Urinary bladder (tissue), 4 donors: ENCODE data around the gene DLX5. TPM values are rescaled to one million over a fixed set of nuclear protein-coding genes. Genes with fewer than 3 reads are reported as not detected.

Source experiments
- DNase-seq: peaks from one replicate; pipeline ENCODE4 v3.0.0-alpha.2; 2015; ENCODE audit errors: extremely low spot score
- H3K27ac ChIP-seq: one replicate; pipeline ENCODE4 v1.5.1; 2013; ENCODE audit warnings: low read depth, mild to moderate bottlenecking, moderate library complexity
- H3K36me3 ChIP-seq: one replicate; pipeline ENCODE4 v1.6.1; 2013; ENCODE audit warnings: mild to moderate bottlenecking, moderate library complexity; ENCODE audit not compliant: insufficient read depth
- H3K4me1 ChIP-seq: one replicate; pipeline ENCODE4 v1.6.1; 2013; ENCODE audit warnings: mild to moderate bottlenecking, moderate library complexity; ENCODE audit not compliant: insufficient read depth
- H3K4me3 ChIP-seq: one replicate; pipeline ENCODE4 v1.5.1; 2013; ENCODE audit warnings: low read depth, low read length
- WGBS: extraction: QIAGEN DNeasy Blood & Tissue Kit; methylation state at CpG from one replicate; pipeline ENCODE4 v1.1.7; 2013; 5-methylcytosine and 5-hydroxymethylcytosine counted together
- polyA plus RNA-seq: library from polyadenylated mRNA; stranded (reverse); fragments of 200-250 nt; gene quantifications from one replicate; pipeline ENCODE4 v1.2.3, GENCODE V29; 2013
- total RNA-seq: library from RNA; depleted of rRNA; stranded (reverse); fragments of >200 nt; gene quantifications from one replicate; pipeline ENCODE4 v1.2.3, GENCODE V29; 2014
- donor health status: healthy with polysubstance abuse.
- donor health status: healthy.

The DLX5 gene
- total and polyA plus RNA-seq, 2 donors, result 0.20 to 0.74 TPM

DNA sequence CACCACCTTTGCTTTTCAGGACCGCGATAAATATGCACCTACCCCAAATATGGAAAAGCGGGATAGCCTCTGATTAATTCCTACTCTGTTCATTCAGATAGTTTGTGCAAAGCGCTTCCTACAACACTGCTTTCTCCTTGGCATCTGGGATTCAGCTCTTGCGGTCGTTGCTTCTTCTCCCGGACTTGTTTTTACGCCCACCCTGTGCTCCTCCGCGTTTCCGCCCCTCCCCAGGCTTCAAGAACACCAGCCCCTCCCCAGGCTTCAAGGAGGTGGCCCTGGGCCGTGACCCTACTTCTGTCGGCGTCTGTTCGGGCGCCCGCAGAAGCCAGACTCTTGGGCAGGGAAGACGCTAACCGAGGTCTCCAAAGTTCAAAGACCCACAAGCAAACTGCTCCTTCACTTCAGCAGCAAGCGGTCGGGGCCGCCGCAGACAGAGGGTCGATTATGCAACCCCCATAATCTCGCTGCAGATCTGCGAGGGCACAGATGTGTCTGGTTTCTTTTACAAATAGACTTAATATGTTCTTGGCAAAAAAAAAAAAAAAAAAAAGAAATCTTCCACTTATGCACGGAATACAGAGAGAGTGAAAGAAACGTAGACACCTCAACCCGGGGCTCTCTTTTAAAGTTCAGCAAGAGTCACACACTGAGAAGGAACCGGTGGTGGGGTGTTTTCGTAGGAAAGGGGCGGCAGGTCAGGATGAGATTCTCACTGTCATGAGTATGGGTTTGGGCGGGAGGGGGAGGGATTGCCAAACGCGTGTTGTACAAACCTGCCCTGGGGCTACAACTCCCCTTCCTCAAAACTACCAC lies 1.9 kb downstream of the DLX5 start:
- no peak overlapping the region for H3K4me3 ChIP-seq
- no peak overlapping the region for H3K27ac ChIP-seq
- no peaks in the 10 kb centered on the region for H3K4me1 ChIP-seq
- 7% methylated on average over 35 of the region's 35 CpGs for WGBS
- no peaks in the 10 kb centered on the region for H3K36me3 ChIP-seq
- DNase-seq, result no peak

DNA sequence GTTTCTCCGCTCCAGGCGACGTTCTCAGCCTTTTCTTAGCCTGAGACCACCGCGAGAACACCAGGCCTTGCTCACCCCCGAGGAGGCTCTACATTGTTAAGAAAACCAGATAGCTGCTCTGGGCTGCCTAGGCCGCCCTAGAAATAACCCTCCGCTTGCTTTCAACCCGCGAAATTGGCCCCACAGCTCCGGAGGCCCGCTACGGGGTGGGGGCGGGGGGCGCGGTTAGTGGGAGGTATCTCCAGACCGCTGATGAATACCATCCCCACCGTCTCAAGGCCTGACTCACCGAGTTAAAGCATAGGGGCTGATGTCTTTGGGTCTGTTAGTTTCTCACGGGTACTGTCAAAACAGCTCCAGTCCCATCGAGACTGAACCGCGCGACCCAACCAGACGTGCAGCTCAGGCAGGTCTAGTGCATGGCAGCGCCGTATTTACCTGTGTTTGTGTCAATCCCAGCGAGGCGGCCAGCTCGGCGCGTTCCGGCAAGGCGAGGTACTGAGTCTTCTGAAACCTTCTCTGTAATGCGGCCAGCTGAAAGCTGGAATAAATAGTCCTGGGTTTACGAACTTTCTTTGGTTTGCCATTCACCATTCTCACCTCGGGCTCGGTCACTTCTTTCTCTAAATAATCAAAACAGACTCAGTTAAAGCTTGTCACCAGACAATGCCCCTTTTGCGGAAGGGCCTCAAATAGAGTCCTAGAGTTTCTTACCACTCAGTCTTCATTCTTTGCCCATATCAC lies 2.7 kb downstream of the DLX5 start:
- Histone ChIP-seq H3K27ac (no peak overlapping the region), H3K36me3 (no peaks in the 10 kb centered on the region), H3K4me3 (no peak overlapping the region), H3K4me1 (no peaks in the 10 kb centered on the region)
- 18% methylated on average over 39 of the region's 39 CpGs for WGBS
- DNase-seq, result no peak

DNA sequence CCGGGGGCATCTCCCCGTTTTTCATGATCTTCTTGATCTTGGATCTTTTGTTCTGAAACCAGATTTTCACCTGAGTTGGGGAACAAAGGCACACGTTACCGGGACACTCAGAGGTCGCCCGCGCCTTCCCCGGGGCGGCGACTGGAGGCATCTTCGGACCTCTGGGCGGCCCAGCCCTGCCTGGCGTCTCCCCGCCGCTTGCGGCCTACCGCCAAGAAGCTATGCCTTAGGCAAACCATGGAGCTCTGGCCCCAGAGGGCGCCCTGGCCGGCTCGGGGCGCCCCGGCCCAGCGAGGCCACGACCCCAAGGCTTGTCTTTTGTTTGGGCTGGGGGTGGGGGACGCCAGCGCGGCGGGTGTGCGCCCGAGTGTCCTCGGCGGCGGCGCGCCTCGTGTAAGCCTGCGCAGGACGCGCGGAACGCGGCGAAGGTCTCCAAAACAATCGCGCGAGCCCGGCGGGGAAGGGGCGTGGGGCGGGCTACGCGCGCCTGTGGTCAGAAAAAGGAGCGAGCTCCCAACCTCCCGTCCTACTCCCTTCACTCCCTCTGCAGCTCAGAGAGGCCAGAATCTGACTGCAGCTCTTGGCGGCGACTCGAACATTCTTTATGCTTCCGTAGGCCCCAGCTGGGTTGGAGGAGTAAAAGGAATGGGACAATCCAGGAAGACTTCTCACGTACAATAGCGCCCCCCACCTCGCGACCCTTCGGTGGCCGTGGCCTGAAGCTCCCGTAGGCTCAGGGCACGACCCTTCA lies 3.5 kb downstream of the DLX5 start:
- H3K27ac ChIP-seq, result no peak overlapping the region
- WGBS, result 7% methylated on average over 67 of the region's 67 CpGs
- no peak overlapping the region for H3K4me3 ChIP-seq
- no peaks in the 10 kb centered on the region for H3K4me1 ChIP-seq
- no peak for DNase-seq
- H3K36me3 ChIP-seq, result no peaks in the 10 kb centered on the region

DNA sequence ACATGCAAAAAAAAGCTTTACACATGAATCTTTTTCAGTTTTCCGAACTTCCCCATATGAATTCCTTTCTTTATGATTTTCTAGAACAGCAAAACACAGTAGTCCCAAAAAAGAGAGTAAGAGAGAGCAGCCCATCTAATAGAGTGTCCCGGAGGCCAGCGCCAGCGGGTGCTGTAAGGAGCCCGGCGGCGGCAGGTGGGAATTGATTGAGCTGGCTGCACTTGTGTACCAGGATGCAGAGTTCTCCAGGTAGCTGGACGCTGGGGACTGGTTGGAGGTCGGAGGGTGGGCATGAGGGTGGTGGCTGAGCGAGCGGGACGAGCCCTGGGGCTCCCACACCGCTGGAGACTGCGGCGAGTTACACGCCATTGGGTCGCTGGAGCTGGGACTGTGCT lies 4.0 kb downstream of the DLX5 start:
- H3K4me1 ChIP-seq, result no peaks in the 10 kb centered on the region
- no peak for DNase-seq

DNA sequence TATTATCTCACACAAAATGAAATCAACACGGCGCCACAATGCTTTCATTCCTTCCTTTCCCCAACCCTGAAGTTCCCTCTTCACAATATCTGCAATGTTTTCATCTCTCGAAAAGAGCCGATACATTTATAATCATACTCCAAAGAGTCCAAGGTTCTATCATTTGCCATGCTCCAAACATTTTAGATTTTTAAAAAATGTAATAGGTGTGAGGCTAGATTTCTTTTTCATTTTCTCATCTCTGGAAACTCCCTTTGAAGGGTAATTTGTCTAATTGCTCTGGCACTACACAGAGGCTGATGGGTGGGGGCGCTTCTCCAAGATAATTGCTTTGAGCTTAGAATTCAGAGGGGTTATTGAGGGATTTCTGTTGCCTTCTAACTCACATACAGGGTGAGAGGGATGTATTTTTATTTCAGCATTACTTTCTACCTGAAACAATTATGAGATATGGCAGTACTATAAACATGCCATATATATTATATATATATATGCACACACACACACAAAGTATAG lies 4.9 kb downstream of the DLX5 start:
- WGBS, result 36% methylated on average over 5 of the region's 5 CpGs
- Histone ChIP-seq H3K4me3 (no peak overlapping the region), H3K36me3 (no peaks in the 10 kb centered on the region), H3K27ac (no peak overlapping the region), H3K4me1 (no peaks in the 10 kb centered on the region)
- no peak for DNase-seq

More for the DNA sequence above, 4.0 kb downstream of the DLX5 start:
- no peak overlapping the region for H3K4me3 ChIP-seq
- no peak overlapping the region for H3K27ac ChIP-seq
- H3K36me3 ChIP-seq, result no peaks in the 10 kb centered on the region
- WGBS, result 27% methylated on average over 17 of the region's 17 CpGs

DNA sequence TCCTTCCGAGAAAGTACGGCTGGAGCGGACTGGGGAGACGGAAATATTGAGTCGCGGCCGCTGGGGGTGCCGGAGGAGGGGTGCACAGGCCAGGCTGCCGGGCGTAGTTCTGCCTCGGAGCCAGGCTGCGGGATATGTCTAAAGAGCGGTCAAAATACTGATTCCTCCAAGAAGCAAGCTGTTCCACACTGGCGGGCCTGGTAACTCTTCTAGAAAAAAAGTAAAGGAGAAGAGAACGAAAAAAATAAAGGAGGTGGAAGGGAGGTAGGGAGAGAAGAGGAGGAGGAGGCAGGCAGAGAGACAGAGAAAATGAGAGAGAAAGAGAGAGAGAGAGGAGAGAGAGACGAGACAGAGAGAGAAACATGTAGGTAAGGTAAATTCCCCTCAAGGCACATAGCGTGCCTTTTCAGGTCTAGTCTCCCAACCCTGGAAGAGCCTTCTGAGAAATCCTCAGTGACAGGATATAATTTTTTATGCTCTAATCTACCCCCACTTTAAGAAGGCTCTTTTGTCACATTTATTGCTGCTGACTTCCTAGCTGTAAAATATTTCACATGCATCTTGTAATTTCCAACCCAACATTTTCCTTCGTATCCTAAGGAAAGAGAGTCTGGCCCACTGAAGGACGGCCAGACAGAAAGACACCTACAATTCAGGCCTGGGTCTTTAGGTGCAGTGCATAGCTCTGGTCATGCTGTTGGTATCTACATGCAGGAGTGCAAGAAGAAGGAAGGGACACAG lies 5.7 kb downstream of the DLX5 start:
- Histone ChIP-seq H3K4me1 (no peaks in the 10 kb centered on the region), H3K27ac (no peak overlapping the region), H3K36me3 (no peaks in the 10 kb centered on the region), H3K4me3 (no peak overlapping the region)
- WGBS, result 17% methylated on average over 19 of the region's 19 CpGs
- DNase-seq, result no peak

DNA sequence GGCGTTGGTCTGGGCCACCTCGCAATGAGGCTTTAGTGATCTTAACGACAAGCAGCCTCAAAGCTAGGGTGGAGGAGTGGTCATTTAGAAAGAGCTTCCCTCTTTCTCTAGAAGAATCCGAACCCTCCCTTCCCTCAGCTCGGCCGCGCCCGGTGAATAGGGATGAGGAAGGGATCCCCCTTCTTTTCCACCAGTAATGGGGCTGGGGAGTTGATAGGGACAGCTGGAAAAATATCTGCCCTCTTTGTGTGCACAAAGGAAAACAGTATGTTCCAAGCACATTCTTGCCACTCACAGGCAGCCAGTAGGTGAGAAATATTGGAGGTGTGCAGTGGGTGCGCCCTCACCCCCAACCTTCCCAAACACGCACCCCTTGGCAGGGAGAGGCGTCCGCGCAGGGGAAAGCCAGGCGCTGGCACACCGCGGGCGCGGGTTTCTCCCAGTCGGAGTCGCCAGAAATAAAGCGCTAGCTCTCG lies 6.5 kb downstream of the DLX5 start:
- Histone ChIP-seq H3K4me3 (no peak overlapping the region), H3K36me3 (no peaks in the 10 kb centered on the region), H3K27ac (no peak overlapping the region), H3K4me1 (no peaks in the 10 kb centered on the region)
- DNase-seq, result no peak
- WGBS, result 6% methylated on average over 22 of the region's 22 CpGs

DNA sequence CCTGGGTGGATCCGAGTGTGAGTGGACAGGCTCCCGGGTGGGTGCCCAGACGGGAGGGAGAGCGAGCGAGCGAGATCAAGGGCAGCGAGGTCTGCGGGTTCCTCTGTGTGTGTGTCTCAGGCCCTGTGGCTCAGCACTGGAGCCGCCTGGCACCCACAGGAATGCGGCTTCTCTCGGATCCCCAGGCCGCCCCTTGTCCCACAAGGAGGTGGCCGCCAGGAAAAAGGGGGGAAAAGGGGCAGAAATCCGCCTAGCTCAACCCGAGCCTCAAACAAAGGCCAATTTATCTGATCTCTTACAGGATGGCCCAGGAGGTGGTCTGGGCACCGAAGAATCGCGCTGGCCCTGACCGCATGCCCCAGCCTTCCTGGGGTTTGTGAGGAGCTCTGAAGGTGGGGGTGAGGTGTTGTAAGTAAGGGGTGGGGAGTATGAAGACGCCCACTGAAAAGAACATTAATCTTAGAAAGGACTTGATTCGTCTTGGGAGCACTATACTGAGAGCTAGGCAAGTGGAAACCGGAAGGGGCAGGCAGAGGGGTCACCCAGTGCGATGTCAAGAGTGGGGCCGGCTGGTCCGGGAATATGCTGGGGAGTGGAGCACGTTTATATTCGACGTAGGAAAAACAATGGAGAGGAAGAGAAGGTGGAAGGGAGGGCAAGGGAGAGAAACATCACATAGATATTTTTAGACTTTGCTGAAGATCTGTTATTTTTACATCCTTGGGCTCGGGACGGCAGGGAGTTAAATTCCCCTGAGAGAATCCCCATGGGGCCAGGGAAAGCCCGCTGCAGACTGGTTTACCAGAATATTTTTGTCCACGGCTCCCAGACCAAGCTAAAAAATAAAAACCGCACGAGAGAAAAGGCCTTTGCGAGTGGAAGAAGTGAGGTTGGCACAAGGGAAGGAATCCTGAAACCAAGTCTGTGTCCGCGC lies 7.2 kb downstream of the DLX5 start:
- WGBS, result 10% methylated on average over 37 of the region's 37 CpGs
- DNase-seq, result no peak
- no peaks in the 10 kb centered on the region for H3K4me1 ChIP-seq
- H3K36me3 ChIP-seq, result no peaks in the 10 kb centered on the region
- H3K27ac ChIP-seq, result no peak overlapping the region
- no peak overlapping the region for H3K4me3 ChIP-seq

DNA sequence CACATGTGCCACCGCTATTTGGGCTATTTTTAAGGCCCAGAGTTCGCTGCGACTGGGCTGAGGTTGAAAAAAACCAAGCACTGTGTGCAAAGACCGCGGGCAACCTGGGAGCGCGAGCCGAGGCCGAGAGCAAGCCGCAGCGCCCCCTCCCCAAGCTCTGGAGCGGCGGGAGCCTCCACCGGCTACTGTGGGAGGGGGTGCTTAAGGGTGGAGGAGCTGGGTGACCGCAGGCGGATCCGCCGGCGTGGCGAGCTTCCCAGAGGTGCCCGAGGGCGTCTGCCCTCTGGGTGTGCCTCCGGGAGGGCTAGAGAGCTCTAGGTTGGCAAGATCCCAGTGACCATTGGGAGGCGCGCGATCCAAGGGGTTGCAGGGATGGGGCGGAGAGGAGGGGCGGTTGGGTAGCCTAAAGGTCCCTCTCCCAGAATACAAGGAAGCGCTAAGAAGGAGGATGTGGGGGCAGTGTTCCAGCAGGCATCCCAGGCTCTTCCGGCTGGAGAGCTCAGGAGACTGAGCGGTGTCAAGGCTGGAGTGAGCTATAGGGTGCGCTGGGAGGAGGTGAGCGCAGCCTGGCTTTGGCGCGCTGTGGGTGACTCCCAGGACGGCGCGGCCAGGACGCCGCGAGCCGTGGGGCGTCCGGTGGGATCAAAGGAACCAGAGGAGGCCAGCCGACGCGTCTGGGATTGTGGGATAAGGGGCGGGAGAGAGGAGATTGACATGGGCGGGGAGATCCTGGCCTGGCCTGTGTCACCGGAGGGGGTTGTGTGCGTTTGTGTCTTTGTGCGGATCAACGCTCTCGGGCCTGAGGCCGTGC lies 8.0 kb downstream of the DLX5 start:
- Histone ChIP-seq H3K4me3 (no peak overlapping the region), H3K27ac (no peak overlapping the region), H3K4me1 (no peaks in the 10 kb centered on the region), H3K36me3 (no peaks in the 10 kb centered on the region)
- 2% methylated on average over 55 of the region's 55 CpGs for whole genome bisulfite sequencing
- DNase-seq, result no peak

DNA sequence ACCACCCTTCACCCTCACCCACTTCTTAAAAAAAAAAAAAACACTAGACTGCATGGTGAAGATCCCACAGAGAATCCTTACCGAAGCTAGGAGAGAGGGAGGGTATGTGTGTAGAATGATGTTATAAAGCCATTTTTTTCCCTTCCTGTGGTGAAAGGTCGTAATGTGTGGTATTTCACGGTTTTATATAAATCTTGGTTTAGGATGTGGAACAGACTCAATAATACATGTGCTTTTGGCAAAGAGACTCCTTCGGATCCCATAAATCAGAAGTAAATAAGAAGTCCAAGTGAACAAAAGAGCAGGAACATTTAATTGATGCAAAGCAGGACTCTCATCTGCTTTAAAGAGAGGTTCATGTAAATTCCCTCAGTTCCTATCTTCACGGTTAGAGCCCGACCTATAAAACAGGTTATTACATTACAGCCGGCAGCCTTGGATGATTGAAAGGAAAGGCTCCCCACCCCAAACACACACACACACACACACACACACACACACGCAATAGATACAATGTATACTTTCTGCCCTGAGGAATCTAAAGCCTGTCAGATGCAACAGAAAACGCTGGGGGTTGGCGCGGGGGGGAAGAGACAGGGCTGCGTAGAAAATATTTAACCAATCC lies 8.8 kb downstream of the DLX5 start:
- DNase-seq, result no peak
- Histone ChIP-seq H3K4me3 (no peak overlapping the region), H3K4me1 (no peaks in the 10 kb centered on the region), H3K27ac (no peak overlapping the region), H3K36me3 (no peaks in the 10 kb centered on the region)
- 3% methylated on average over 12 of the region's 12 CpGs for WGBS

DNA sequence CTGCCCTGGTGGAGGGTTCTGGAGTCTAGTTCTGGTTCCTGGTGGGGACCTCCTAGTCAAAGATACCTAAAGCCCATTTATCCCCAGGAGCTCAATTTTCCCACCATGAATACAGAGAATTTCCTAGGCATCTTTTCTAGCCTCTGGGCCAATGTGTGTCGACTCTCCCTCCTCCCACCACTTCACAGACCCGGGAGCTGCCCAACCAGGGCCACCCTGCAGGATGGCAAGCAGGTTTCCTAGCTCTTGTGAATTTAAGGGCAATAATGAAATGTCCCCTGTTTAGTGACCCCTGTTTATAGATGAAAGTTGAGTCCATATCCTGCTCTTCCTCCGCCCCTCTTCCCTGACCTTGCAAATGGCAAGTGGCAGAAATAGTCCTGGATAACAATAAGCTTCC lies 9.4 kb downstream of the DLX5 start:
- Histone ChIP-seq H3K27ac (no peak overlapping the region), H3K4me1 (no peaks in the 10 kb centered on the region), H3K36me3 (no peaks in the 10 kb centered on the region), H3K4me3 (no peak overlapping the region)
- WGBS, result 15% methylated on average over 3 of the region's 3 CpGs
- DNase-seq, result no peak
